ENCODE results near the gene RIPK4. TPM values are rescaled to one million over a fixed set of nuclear protein-coding genes. Genes with fewer than 3 reads are reported as not detected.

RIPK4 gene
- total and polyA plus RNA-seq, 2 of the 13 experiments (the other 11 are each of a cell fraction or from before 2014, with no cell fraction given), result 3.1 to 4.9 TPM

GRCh38 chr21:41768437-41769042, 1.7 kb upstream of the RIPK4 start (continued):
- TF ChIP-seq MAZ (IDR thresholded peaks at IDR 0.05; ENCODE audit: borderline replicate concordance, low read depth, low read length) (no peak), MAZ (CRISPR knock-in tag; IDR thresholded peaks at IDR 0.05; ENCODE audit: low read depth) (no peak), PITX1 (CRISPR knock-in tag; IDR thresholded peaks at IDR 0.05) (no peak), PAXIP1 (CRISPR knock-in tag; conservative IDR thresholded peaks at IDR 0.05) (peak; percentile 92), SMARCE1 (IDR thresholded peaks at IDR 0.05; ENCODE audit: borderline replicate concordance) (no peak), ZNF549 (CRISPR knock-in tag; IDR thresholded peaks at IDR 0.05) (no peak), CTCF (CRISPR knock-in tag; IDR thresholded peaks at IDR 0.05) (peak; percentile 77), SRSF9 (IDR thresholded peaks at IDR 0.05; ENCODE audit: borderline replicate concordance, insufficient read depth, low read depth, low read length, poor library complexity, severe bottlenecking) (no peak), ZSCAN30 (CRISPR knock-in tag; IDR thresholded peaks at IDR 0.05) (no peak), SMAD3 (CRISPR knock-in tag; IDR thresholded peaks at IDR 0.05) (peak; percentile 53; the same call in 1 of the 2 replicates), ZNF30 (CRISPR knock-in tag; IDR thresholded peaks at IDR 0.05) (no peak), ZBTB25 (CRISPR knock-in tag; IDR thresholded peaks at IDR 0.05) (peak; percentile 43; the same call in 1 of the 2 replicates), ZFP41 (CRISPR knock-in tag; IDR thresholded peaks at IDR 0.05; ENCODE audit: borderline replicate concordance) (no peak), ZNF280D (CRISPR knock-in tag; IDR thresholded peaks at IDR 0.05) (0 out of 2 replicates have a peak, but pooled peaks have one; percentile 63), ZNF704 (CRISPR knock-in tag; IDR thresholded peaks at IDR 0.05; ENCODE audit: borderline replicate concordance) (no peak)
